ENCODE data around the gene FAF1.

- TF ChIP-seq CTCF (conservative IDR thresholded peaks at IDR 0.05; ENCODE audit: low read length) (no peak), EZH2phosphoT487 (IDR thresholded peaks at IDR 0.05; ENCODE audit: borderline replicate concordance, low read depth, low read length) (no peak)
Observed at GRCh38 chr1:50783286-50783685, 176.8 kb downstream of the FAF1 start.

Measured in OCI-LY7 (cell line).